22Rv1 (cell line): ENCODE measurements around the gene COPS3.

Source experiments
- H3K27ac ChIP-seq: fragments of 450-650 bp; 2 replicates; pipeline ENCODE4 v1.5.1; 2017
- CTCF ChIP-seq: fragments of 450-650 bp; IDR thresholded peaks from 2 replicates; pipeline ENCODE4 v1.5.1; 2017; ENCODE audit warnings: mild to moderate bottlenecking
- ZFX ChIP-seq: fragments of 450-650 bp; IDR thresholded peaks from 2 replicates; pipeline ENCODE4 v1.6.1; 2017; ENCODE audit warnings: antibody characterized with exemption, borderline replicate concordance

Gene COPS3

DNA sequence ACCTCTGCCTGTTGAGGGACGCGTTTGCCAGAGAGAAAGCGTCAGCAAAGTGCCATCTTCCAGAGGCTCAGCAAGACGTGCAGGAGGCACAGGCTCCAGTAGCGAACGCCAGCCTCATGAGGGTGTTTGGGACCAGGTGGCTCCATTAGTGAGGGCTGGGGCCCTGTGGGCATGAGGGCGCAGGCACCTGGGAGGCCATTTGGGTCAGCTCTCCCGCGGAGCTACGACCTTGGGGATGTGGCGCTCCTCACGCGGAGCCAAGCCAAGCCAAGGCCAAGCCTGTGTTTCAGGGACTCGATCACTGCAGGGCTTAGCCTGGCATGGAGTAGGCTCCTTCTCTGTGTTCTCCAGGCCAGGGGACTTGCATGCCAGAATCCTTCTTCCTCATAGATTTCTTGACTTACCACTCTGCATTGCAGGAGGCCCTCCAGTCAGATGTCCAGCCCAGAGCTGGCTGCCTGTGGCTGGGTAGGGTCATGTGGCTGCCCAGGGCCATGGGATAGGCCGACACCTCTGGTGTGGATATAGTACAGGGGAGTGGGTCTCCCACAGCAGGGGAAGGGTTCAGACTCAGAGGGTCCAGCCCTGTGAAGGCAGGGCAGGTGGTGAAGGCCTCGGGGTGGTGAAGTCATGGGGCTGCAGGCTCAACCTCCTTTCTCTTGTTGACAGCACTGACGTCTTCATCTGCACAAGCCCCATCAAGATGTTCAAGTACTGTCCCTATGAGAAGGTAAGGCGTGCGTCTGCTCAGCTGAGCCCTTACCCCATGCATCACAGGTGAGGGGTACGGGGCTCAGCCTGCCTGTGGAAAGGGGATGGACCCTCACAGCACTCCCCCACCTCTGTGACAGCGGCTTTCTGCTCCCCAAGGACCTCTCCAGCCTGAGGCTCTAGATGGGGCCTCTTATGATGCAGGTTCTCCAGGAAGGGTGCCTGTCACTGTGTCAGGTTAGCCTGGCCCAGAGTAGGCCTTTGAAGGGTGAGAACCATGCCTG, 41.8 kb upstream of the COPS3 start:
- TF ChIP-seq CTCF (no peak), ZFX (no peak)
- no peak overlapping the region for H3K27ac ChIP-seq

DNA sequence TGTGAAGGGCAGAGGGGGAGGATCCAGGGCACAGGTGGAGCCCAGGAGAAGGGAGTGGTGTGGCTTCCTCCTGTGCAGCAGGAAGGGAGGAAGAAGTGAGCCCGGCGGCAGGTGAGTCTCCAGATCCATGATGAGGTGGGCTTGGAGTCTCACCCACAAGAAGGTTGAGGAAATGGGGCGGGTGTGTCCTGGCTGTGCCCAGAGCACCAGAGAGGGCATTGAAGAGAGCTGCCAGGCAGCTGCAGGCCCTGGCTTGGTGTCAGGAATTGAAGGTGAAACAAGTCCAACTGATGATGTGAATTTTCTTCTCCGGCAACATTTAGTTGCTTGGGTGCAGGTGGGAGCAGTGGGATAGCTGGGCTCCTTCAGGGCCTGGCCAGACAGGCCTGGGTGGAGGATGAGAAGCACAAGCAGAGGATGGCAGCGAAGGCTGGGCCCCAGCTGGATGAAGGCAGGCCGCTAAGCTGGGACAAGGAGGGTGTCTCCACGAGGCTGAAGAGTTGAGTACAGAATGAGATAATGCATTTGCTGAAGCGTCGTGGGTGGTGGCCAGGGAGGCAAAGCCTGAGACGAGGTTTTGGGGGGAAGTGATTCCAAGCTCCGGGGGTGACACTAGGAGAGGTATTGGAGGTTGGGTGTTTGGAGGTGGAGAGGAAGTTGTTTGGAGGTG, 40.4 kb upstream of the COPS3 start:
- no peak for TF ChIP-seq CTCF
- TF ChIP-seq ZFX: no peak
- H3K27ac ChIP-seq: no peak overlapping the region

- TF ChIP-seq ZFX (no peak), CTCF (no peak)
- H3K27ac ChIP-seq: no peak overlapping the region
These were observed 39.8 kb upstream of the COPS3 start for GRCh38 chr17:17320911-17321220.

GRCh38 chr17:17320188-17320910, 39.3 kb upstream of the COPS3 start:
- TF ChIP-seq CTCF (no peak), ZFX (no peak)
- no peak overlapping the region for H3K27ac ChIP-seq

GRCh38 chr17:17315142-17315821, 34.2 kb upstream of the COPS3 start:
- TF ChIP-seq CTCF: no peak
- TF ChIP-seq ZFX: no peak
- H3K27ac ChIP-seq: peak overlapping the region; percentile 40

DNA sequence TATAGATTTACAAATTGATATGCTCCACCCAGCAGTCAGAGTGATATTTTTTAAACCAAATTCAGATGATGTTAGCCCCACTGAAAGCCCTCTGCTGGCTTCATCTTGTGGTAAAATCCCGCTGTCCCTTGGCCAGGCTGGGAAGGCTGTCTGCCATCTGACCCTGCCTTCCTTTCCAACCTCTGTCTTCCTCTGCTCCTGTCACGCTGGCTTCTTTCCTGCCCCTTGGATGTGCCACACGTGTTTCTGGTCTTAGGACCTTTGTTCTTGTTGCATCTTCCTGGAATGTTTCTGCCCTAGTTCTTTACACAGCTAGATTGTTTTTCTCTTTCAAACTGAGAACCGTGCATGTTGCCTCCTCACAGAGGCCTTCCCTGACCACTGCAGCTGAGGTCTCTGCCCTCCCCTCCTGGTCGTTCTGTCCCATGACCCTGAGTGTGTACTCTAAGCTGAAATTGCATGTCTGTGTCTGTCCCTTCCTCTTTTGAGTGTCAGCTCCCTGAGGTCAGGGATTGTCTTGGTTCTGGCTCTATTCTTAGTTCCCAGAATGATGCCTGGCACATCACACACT, 33.5 kb upstream of the COPS3 start:
- peak overlapping the region; percentile 40 for H3K27ac ChIP-seq
- TF ChIP-seq CTCF (no peak), ZFX (no peak)
